GM19372 (cell line): ENCODE results near the gene TMEM150A.
"Not testable (repeated sequence)": the region's sequence is repeated elsewhere in the genome, so short reads cannot be mapped to it uniquely, and the experiment has no call there.

Source experiments
- ATAC-seq: cut with Tn5 transposase; IDR thresholded peaks from one replicate; pipeline ENCODE4 v1.9.1; 2021; ENCODE audit warnings: mild to moderate bottlenecking, low read depth, moderate library complexity; ENCODE audit not compliant: unreplicated experiment

Gene TMEM150A

GRCh38 chr2:85595301-85596025, 7.0 kb downstream of the TMEM150A start, which contains the start of gene RNF181:
TSS of gene RNF181 (plus strand) at chr2:85595745. CDS start at chr2:85595764, 19 bp downstream.
- ATAC-seq, result peak; percentile 100

GRCh38 chr2:85594715-85595300, 7.7 kb downstream of the TMEM150A start:
- no peak for ATAC-seq

- ATAC-seq, result no peak
Observed at GRCh38 chr2:85593023-85593422, 9.5 kb downstream of the TMEM150A start.

GRCh38 chr2:85592299-85592698, 10.2 kb downstream of the TMEM150A start:
- not testable (repeated sequence) for ATAC-seq

DNA sequence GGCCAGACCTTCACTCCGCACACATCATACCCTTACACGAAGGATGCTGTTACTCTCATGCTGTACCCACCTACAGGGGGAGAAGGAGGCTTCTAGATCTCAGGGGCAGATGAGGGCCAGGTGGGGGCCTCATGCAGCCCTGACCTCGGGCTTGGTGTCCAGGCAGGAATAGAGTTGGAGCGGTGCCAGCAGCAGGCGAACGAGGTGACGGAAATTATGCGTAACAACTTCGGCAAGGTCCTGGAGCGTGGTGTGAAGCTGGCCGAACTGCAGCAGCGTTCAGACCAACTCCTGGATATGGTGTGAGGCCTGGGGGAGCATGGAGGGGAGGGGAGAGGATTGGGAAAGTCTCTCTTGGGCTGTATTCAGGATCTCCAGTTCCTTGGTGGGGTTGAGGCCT, 10.9 kb downstream of the TMEM150A start:
- ATAC-seq, result no peak

DNA sequence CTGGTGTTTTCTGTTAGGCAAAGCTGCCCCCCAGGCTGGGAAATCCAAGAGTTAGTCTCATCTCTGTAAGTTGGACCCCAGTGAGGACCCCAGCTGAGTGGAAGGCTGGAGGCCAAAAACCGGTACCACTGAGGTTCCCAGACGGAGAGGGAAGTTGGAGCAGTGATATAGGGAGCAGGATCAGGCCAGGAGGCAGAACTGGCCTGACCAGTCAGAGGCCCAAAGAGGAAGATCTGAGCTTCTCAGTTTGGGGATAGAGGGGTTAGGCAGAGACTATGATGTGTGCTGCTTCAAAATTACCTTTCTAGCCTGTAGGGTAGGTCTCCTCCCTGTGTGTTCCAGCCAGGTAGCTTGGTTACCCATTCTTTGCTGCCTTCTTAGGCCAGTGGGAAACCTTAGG, 11.5 kb downstream of the TMEM150A start:
- ATAC-seq, result no peak

DNA sequence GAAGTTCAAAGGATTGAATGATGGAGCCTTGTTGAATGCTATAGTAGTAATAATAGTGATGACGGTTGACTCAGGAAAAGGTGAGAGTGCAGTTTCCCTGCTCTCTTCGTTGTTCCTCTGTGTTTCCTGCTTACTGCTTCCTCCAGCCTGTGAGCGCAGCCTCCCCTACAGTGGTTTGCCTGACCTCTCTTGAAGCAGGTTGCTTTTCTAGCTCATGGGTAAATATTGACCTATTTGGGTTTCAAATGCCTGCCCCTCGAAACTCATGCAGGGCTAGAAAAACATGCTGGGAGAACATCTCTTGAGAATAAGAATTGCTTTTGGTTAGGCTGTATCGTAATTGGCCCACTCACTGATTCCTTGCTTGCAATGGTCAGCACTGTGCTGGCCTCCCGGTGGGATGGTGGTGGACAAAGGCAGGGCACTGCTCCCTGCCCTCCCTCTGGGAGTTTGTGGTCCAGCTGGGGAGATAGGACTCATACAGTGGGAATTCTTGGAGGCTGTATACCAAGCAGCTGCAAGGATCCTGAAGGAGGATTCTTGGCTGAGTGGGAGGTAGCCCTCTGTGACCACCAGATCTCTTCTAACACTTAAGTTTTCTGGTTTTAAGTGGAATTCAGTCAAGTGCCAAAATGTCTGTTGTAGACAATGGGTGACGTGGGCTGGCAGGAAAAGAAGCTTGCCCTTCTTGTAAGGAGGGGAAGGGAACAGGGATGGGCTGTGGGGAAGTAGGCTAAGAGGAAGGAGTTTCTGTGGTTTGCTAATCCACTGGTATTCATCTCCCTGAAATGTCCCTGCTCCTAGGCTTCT, 12.3 kb downstream of the TMEM150A start:
- ATAC-seq, result no peak

DNA sequence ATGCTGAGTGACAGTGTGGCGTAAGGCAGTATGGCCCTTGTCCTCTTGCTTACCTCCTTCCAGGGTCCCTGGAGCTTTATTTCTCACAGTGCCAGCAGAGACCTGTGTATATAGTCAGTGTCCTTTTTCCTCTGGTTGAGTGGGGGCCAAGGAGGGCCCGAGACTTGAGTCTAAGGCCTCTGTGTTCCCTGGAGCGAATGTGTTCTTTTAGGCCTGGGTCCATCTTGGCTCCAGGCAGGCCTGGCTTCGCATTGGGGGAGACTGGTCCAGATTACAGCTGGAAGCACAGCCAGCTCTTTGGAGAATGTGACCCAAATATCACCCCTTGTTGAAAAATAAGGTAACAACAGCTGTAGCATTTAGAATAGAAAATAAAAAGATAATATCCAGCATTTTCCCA, 13.3 kb downstream of the TMEM150A start:
- no peak for ATAC-seq

GRCh38 chr2:85588645-85589044, 13.9 kb downstream of the TMEM150A start:
- ATAC-seq, result no peak

DNA sequence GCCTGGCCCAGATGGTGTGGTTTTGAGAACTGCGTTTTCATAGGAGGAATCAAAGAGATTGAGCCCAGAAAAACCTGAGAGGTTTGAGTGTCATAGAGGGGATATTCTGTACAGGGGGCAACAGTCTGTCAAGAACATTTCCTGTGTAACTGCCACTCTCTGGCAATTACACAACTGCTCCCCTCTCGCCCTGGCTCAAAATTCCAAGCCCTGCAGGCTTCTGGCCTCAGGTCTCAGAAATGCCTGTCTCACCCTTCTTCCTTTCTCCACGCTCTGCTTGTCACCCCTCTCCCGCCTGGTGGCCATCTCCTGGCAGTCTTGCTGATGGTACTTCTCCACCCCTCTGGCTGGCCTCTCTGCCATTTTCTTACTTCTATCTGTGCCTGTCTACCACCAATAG, 14.3 kb downstream of the TMEM150A start:
- ATAC-seq, result no peak

- ATAC-seq, result no peak
Observed at GRCh38 chr2:85585781-85586105, 16.8 kb downstream of the TMEM150A start.

DNA sequence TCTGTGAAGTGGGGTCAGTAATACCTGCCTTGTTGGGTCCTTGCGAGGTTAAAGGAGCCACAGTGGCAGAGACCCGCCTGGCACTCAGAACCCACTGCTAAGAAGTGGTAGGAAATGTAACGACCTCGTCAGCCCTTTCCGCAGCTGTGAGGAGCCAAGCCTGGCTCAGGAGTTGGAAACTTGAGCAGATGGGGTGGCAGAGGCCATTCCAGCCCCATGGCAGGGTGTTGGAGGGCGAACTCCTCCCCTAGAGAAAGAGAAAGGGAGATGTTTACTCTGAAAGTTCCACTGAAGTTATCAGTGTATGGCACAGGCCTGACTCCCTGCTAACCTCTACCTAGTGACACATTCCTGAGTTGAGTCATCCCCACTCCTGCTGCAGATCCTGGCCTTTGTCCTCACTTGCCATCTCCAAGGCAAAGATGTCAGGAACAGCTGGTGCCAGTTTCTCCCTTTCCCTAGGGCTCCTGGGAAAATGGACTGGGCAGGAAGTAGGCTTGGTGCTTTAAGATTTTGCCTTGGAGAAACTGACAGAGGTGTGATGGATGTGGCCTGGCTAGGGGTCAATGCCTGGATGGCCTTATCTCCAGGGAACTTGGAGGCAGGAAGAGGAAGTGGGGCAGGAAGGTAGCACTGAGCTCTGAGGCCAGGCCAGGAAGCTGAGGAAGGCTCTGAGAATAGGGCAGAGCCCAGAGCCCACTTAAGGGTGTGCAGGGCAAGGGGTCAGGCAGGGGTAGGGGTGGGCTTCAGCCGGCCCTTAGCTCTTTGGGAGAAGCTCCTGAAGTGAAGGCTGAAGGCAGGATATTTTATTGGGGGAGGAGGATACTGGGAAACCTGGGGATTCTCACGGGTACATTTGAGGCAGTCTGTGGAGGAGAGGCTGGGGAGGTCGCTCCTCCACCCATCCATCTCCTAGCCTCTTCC, 17.4 kb downstream of the TMEM150A start:
- ATAC-seq, result peak; percentile 22

- ATAC-seq, result peak; percentile 58
Observed at GRCh38 chr2:85584354-85584856, 18.1 kb downstream of the TMEM150A start, which contains the start of gene VAMP5. TSS of gene VAMP5 (plus strand) at chr2:85584431. CDS start at chr2:85584491, 60 bp downstream.

GRCh38 chr2:85583667-85584353, 18.7 kb downstream of the TMEM150A start:
- peak; percentile 18 for ATAC-seq

DNA sequence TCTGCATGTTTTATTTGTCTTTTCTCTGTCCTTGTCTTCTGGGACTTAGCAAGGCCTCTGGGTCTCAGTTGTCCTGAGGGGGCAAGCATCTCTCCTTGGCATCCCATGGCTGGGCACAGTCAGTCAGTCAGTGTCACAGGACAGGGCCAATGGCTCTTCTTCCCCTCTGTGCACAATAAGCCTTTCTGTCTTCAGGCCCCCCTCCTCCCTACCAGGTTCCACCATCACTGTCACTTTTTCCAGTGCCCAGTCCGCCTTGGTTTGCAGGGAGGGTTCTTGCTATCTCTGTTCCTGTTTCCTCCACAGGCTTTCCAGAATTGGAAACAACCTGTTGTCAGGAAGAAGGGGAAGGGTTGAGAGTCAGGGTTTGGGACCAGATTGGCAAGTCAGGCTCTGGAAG, 20.0 kb downstream of the TMEM150A start:
- ATAC-seq, result no peak

GRCh38 chr2:85580206-85580605, 22.3 kb downstream of the TMEM150A start:
- no peak for ATAC-seq

- ATAC-seq, result no peak
Observed at GRCh38 chr2:85579266-85579935, 23.1 kb downstream of the TMEM150A start.

DNA sequence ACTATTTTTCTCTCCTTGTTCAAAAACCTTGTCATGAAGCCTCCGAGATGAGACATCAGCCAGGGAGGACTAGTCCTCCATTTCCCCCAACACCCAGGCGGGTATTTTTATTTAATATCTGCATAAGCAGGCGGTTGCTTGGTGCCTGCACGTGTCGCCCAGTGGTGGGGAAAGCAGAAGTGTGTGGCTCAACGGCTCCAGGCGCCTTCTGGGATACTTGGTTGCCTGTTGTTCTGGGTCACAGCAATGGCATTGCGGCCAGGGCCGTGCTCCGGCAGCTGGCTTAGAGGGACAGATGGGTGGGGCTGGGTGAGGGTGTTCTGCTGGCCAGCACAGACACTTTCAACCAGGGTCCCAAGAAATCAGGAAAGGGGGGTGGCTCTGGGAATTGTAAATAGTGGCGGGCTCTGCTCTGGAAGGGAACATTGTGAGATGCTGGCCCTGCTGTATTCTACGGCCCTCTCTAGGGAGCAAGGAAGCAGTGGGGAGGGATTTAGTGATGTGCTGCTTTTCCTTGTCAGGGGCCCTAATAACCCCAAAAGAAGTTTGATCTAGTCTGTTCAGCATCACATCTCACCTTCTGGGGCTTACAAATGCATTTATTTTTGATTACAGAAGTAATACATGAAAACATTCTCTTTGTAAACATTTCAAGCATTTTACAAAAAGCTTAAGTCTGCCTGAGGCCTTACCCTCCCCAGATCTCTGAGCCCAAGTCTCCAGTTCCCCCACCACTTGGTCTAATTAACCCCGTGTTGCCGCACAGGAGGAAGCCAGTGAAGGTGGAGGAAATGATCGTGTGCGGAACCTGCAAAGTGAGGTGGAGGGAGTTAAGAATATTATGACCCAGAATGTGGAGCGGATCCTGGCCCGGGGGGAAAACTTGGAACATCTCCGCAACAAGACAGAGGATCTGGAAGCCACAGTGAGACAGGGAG, 24.0 kb downstream of the TMEM150A start:
- ATAC-seq, result peak; percentile 52
